GM19467 (cell line): ENCODE measurements around the gene MMEL1.

Experiments used
- ATAC-seq: cut with Tn5 transposase; IDR thresholded peaks from one replicate; pipeline ENCODE4 v1.9.1; 2021; ENCODE audit warnings: mild to moderate bottlenecking, moderate library complexity; ENCODE audit not compliant: unreplicated experiment

The MMEL1 gene

GRCh38 chr1:2547210-2548067 lies 85.4 kb downstream of the MMEL1 start:
- peak; percentile 0 for ATAC-seq

GRCh38 chr1:2546515-2547209 lies 86.2 kb downstream of the MMEL1 start:
- ATAC-seq: peak; percentile 27

GRCh38 chr1:2545754-2546514 lies 86.9 kb downstream of the MMEL1 start:
- peak; percentile 32 for ATAC-seq

GRCh38 chr1:2544875-2545640 lies 87.8 kb downstream of the MMEL1 start:
- no peak for ATAC-seq

- ATAC-seq: no peak
These were observed 88.5 kb downstream of the MMEL1 start for GRCh38 chr1:2544093-2544874.

GRCh38 chr1:2543543-2544092 lies 89.2 kb downstream of the MMEL1 start:
- ATAC-seq: no peak

GRCh38 chr1:2542246-2542915 lies 90.4 kb downstream of the MMEL1 start:
- no peak for ATAC-seq

GRCh38 chr1:2541619-2542245 lies 91.1 kb downstream of the MMEL1 start:
- no peak for ATAC-seq

GRCh38 chr1:2540816-2541492 lies 91.9 kb downstream of the MMEL1 start:
- no peak for ATAC-seq
